Upper lobe of left lung (tissue), 4 donors: ENCODE measurements around the gene MXRA8.

ENCODE experiments used
- CTCF ChIP-seq, 6 experiments: fragments of 450-650 bp in 4 of 6; fragments of 200-600 bp in 2 of 6; sonication (generic) in 2 of 6; IDR thresholded peaks; one replicate each; pipeline ENCODE4 v1.5.1; 2016 to 2019; ENCODE audit warnings: antibody characterized with exemption in 6 of 6
- POLR2A ChIP-seq, 4 donors: fragments of 450-650 bp; IDR thresholded peaks; one replicate each; pipeline ENCODE4 v1.5.1; 2016 to 2017; ENCODE audit warnings: antibody characterized with exemption in 4 of 4, mild to moderate bottlenecking in 2 of 4
- POLR2AphosphoS5 ChIP-seq, 2 donors: sonication (generic); formaldehyde crosslinking; IDR thresholded peaks; one replicate each; pipeline ENCODE4 v1.5.1; 2017; ENCODE audit warnings: antibody characterized with exemption in 2 of 2

DNA sequence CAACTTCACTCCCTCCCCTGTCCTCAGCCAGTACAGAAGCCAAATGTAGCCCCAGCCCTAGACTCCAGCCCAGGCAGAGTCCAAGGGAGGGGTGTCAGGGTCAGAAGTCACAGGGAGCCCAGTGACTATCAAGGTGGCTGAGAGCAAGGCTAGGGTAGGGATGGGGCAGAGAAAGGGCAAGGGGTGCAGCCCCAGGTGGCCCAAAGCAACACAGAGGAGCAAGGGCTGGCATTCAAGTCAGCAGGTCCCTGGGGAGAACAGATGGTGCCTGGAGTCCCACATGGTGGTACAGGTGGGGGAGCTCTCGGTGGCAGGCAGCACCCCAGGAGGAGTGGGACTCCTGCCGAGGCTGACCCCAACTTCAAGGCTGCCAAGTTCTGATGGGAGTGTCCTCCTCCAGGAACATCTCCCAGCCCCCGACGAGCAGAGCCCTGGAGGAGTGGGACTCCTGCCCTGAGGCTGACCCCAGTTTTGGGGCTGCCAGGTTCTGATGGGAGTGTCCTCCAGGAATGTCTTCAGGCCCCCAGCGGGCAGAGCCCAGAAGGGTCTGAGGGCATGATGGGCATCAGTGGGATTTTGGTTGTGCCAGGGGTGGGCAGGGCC is 5.5 kb downstream of the MXRA8 start:
- no peak for TF ChIP-seq CTCF (IDR thresholded peaks at IDR 0.05)
- no peak for TF ChIP-seq POLR2A (IDR thresholded peaks at IDR 0.05)
- TF ChIP-seq POLR2AphosphoS5 (IDR thresholded peaks at IDR 0.05): no peak
